Activated T-cell treated with anti-CD3 and anti-CD28 coated beads for 4 hours (primary cell): ENCODE data around the gene MRPL17.
"Not testable (repeated sequence)": the region's sequence is repeated elsewhere in the genome, so short reads cannot be mapped to it uniquely, and the experiment has no call there.

Source experiments
- DNase-seq: peaks from one replicate; pipeline ENCODE4 v3.0.0-alpha.2; 2020

Gene MRPL17

GRCh38 chr11:6682936-6683861, at the start of gene MRPL17:
Gene MRPL17 (minus strand): TSS chr11:6683340. CDS start chr11:6683296, 44 bp downstream.
- DNase-seq: peak; percentile 98

- no peak for DNase-seq
These were observed 45.0 kb upstream of the MRPL17 start for GRCh38 chr11:6727971-6728760.

GRCh38 chr11:6725386-6725896, 42.3 kb upstream of the MRPL17 start:
- DNase-seq: no peak

- DNase-seq: no peak
These were observed 40.9 kb upstream of the MRPL17 start for GRCh38 chr11:6724013-6724412.

GRCh38 chr11:6721343-6721742, 38.2 kb upstream of the MRPL17 start:
- DNase-seq: no peak

GRCh38 chr11:6719576-6719975, 36.4 kb upstream of the MRPL17 start:
- DNase-seq: no peak

GRCh38 chr11:6717426-6717825, 34.3 kb upstream of the MRPL17 start:
- no peak for DNase-seq

GRCh38 chr11:6711552-6711951, 28.4 kb upstream of the MRPL17 start:
- DNase-seq: peak; percentile 27

- no peak for DNase-seq
These were observed 25.7 kb upstream of the MRPL17 start for GRCh38 chr11:6708876-6709275.

- DNase-seq: peak; percentile 34
These were observed 22.9 kb upstream of the MRPL17 start for GRCh38 chr11:6705905-6706535.

GRCh38 chr11:6703247-6704063, 20.3 kb upstream of the MRPL17 start:
- no peak for DNase-seq

GRCh38 chr11:6701955-6702354, 18.8 kb upstream of the MRPL17 start:
- not testable (repeated sequence) for DNase-seq

GRCh38 chr11:6695377-6695776, 12.2 kb upstream of the MRPL17 start:
- DNase-seq: no peak

- DNase-seq: no peak
These were observed 11.0 kb upstream of the MRPL17 start for GRCh38 chr11:6694229-6694535.

GRCh38 chr11:6693342-6694228, 10.4 kb upstream of the MRPL17 start:
- DNase-seq: peak; percentile 34

- DNase-seq: no peak
These were observed 9.0 kb upstream of the MRPL17 start for GRCh38 chr11:6692128-6692527.

GRCh38 chr11:6690431-6691132, 7.4 kb upstream of the MRPL17 start:
- not testable (repeated sequence) for DNase-seq

GRCh38 chr11:6687876-6688275, 4.7 kb upstream of the MRPL17 start:
- no peak for DNase-seq

- DNase-seq: no peak
These were observed 2.9 kb upstream of the MRPL17 start for GRCh38 chr11:6686006-6686405.

GRCh38 chr11:6684068-6684467, 928 bp upstream of the MRPL17 start:
- not testable (repeated sequence) for DNase-seq

GRCh38 chr11:6682591-6682935, 577 bp downstream of the MRPL17 start:
- DNase-seq: no peak
